Right lobe of liver (tissue), 4 donors: ENCODE measurements around the gene PHF20.

Source experiments
- POLR2A ChIP-seq: fragments of 450-650 bp; IDR thresholded peaks from one replicate; pipeline ENCODE4 v1.6.1; 2017; ENCODE audit warnings: antibody characterized with exemption, mild to moderate bottlenecking
- TF ChIP-seq, protein P1 (sequence below), 4 donors: fragments of 200-600 bp in 3 of 4; fragments of 450-650 bp in 1 of 4; IDR thresholded peaks; one replicate each; pipeline versions ENCODE4 v1.5.1 to v1.8.0; 2016 to 2022; ENCODE audit warnings: antibody characterized with exemption in 4 of 4, mild to moderate bottlenecking in 2 of 4
- donor health status: DM: no; HTN: no; CAD: no.
- donor health status: DM: no; HTN: no; CAD: no.
- donor health status: DM: no; HTN: yes; CAD: no.

- TF ChIP-seq, protein P1, sequence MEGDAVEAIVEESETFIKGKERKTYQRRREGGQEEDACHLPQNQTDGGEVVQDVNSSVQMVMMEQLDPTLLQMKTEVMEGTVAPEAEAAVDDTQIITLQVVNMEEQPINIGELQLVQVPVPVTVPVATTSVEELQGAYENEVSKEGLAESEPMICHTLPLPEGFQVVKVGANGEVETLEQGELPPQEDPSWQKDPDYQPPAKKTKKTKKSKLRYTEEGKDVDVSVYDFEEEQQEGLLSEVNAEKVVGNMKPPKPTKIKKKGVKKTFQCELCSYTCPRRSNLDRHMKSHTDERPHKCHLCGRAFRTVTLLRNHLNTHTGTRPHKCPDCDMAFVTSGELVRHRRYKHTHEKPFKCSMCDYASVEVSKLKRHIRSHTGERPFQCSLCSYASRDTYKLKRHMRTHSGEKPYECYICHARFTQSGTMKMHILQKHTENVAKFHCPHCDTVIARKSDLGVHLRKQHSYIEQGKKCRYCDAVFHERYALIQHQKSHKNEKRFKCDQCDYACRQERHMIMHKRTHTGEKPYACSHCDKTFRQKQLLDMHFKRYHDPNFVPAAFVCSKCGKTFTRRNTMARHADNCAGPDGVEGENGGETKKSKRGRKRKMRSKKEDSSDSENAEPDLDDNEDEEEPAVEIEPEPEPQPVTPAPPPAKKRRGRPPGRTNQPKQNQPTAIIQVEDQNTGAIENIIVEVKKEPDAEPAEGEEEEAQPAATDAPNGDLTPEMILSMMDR (IDR thresholded peaks at IDR 0.05): no peak
- TF ChIP-seq POLR2A: no peak
Measured at GRCh38 chr20:35833241-35833640, 61.4 kb downstream of the PHF20 start.
